NAMALWA (cell line): ENCODE results near the gene HOXC5.
A peak's percentile ranks its signal among the peaks of the same experiment; 100 is the strongest.

Experiments used
- DNase-seq: peaks from one replicate; pipeline ENCODE4 v3.0.0-alpha.2; 2015; ENCODE audit warnings: low spot score

The HOXC5 gene

DNA sequence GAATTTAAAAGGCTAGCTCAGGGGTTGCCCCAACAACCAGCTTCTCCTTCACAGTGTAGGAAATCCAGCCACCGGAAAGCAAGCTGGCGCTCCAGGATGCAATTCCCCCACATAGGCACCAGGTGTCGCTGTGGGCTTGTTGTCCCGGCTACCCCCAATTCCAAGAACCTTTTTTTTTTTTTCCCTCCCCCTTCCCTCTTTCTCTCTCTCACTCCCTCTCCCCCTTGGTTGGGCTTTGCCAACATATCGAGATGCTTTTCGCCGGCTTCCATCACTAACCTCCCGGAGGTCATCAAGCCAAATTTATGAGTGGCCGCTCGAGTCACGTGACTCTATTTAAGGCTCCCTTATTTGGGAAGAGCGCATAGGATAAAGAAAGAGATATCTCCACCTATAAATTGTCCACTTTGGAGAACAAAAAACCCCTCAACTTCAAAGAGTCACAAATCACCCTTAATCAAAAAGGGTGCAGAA lies at the start of gene HOXC5:
TSS of gene HOXC5 (plus strand) at position 424 of the 474 bp plus-strand sequence. CDS start 73 bp downstream, outside the sequence.
- peak; percentile 73 for DNase-seq

- DNase-seq = no peak
Observed at GRCh38 chr12:53983568-53983949, 49.3 kb upstream of the HOXC5 start.

DNA sequence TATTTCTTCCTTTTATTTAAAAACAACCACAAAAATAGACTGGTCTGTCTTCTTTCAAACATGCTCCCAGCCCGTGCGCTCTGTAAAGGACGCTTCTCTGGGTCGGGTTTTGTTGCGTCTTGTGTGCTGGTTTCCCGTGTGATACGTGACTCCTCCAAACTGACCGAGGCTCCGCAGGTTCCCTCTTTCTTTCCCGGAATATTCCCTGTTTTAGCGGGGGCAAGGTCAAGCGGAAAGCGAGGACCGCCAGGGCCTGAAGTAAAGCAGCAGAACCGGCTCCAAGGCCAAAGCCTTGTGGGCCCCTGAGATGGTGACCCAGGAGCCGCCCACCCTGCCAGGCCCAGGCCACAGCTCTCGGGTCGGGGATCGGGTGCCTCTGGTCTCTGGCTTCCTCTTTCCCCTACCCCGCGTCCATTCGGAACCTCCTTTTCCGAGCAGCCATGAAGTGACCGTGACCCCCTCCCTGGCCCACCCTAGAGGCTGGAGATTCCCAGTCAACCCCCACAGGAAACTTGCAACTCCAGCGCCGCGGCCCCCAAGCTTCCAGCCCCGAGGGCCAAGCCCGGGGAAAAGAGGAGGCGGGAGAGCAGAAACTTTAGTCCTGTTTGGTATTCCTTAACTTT lies 48.8 kb upstream of the HOXC5 start:
- no peak for DNase-seq

DNA sequence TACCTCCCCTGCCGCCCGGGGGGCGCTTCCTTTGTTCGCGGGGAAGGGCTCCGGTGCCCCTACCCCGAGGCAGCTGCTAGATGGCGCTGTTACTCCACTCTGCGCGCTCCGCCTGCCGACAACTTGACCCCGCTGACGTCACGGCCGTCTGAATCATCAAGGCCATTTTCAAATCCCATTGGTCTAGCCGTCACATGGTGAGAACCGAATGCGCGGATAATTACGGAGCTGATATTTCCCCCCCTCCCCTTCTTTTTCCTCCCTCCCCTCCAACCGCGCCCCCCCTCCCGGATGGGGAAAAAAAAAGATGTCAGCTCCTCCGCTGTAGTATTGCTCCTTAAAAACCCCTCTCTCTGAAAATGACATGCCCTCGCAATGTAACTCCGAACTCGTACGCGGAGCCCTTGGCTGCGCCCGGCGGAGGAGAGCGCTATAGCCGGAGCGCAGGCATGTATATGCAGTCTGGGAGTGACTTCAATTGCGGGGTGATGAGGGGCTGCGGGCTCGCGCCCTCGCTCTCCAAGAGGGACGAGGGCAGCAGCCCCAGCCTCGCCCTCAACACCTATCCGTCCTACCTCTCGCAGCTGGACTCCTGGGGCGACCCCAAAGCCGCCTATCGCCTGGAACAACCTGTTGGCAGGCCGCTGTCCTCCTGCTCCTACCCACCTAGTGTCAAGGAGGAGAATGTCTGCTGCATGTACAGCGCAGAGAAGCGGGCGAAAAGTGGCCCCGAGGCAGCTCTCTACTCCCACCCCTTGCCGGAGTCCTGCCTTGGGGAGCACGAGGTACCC lies 47.8 kb upstream of the HOXC5 start, which contains the start of gene HOXC10:
TSS of gene HOXC10 (plus strand) at position 246 of the 791 bp plus-strand sequence. CDS start at position 360, 114 bp downstream.
- DNase-seq = peak; percentile 92

- no peak for DNase-seq
Observed at GRCh38 chr12:53985692-53985993, 47.2 kb upstream of the HOXC5 start.

DNA sequence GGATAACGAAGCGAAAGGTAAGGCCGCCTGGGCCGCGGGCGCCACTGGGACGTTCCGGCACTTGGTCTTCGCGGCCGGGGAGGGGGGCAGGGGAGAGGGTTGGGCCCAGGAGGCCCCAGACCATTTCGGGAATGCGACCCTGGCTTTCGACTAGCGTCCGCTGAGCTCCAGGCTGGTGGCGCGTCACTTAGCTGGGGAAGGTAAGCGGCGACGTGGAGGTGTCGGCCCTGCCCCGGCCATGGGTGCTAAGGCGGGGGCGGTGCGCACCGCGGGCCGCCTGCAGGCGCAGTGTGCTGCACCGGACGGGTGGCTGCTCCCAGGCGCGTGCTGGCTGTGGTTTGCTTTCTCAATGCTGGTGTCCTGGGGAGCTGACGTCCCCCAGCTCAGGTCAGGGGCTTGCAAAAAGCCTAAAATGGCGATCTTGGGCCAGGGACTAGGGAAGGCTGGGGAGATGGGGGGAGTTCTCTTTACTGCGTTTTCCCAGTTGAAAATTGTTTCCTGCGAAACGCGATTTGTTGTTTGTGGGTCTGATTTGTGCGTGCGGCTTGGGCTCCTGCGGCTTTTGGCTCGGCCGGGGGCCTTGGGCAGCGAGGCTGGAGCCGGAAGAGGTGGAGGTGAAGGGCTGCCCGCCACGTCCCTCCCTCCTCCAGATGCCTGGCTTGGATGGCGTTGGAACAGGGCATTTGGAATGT lies 46.7 kb upstream of the HOXC5 start:
- DNase-seq = no peak

DNA sequence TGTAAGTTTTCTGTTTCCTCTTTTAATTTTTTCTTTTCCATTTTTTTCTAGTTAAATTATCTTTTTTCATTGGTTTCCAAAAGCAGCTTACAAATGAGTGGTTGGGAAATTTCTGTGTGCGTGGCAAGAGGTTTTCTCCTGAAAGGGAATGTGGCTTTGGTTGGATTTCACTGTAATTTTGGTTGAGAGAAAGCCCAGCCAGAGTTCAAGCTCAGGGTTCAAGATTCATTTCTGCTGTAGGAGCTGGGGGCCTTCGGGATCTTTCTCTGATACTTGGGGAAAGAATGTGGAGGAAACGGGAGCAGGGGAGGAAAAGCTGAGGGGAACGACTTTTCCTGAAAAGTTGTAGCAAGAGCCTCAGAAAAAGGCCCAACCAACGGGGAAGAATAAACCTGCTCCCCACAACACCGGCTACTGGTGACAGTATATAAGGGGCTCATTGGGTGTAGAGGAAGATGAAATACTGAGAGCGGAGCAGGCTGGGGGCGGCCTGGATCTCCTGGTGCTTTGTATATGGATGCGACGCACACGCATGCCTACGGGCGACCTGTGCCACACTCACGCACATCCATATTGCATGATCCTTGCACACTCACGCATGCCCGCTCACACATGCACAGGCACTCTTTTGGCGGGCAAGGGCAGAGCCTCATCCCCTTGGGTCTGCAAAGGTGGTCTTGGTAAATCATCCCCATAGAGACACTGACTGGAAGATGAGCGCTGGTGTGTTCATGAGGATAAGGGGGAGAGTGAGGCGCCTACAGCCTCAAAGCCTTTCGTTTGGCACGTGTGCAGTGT lies 46.0 kb upstream of the HOXC5 start:
- DNase-seq = no peak

DNA sequence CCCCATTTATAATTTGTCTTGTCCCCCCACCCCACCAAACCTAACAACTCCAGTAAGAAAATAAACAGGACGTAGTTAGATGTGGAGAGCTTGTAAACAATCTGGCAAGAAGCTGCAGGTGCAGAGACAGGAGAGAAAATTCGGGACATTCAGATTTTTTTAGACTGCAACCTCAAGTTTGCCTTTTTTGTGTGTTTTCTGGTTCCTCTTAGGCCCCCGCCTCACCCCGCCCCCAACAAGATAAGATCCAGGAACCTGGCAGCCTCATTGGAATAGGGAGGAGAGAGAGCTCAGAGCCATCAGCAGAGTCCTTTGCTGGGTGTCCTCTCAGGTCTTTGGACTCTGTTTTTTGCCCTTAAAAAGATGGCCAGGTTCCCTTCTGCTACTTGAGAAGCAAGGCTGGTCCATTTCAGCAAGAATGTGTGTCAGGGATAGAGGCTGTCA lies 45.0 kb upstream of the HOXC5 start:
- DNase-seq = no peak

DNA sequence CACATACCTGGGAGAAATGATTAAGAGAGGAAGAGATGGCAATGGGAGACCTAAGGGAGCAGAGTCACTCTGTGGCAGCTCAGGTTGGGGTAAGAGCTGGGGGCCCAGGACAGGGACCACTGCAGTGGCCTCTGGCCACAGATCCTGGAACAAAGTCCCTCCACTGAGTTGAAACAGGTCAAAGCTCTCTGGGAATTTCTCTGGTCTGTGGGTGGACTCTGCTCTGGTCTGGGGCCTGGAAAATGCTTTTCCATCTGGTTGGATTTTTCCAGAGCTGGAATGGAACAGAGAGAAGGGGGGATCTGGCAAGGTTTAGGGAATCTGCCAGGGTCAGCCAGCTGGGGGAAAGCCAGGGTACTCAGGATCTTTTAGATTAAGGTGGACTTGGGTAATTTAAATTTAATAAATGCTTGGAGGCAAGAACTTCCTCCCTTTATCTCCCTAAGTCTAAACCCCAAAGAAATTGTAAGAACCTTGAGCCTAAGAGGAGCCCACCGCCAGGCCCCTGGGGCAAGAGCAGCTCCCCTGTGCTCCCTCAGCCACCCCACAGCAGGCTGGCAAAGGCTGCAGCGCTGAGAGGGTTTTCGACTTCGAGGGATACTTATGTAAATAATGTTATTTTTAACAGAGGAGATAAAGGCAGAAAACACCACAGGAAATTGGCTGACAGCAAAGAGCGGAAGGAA lies 44.2 kb upstream of the HOXC5 start:
- DNase-seq = no peak

- peak; percentile 85 for DNase-seq
Observed at GRCh38 chr12:53989227-53990113, 43.4 kb upstream of the HOXC5 start.

- DNase-seq = no peak
Observed at GRCh38 chr12:53990311-53991076, 42.4 kb upstream of the HOXC5 start.

- no peak for DNase-seq
Observed at GRCh38 chr12:53991077-53991460, 41.8 kb upstream of the HOXC5 start.

- no peak for DNase-seq
Observed at GRCh38 chr12:53992377-53992889, 40.4 kb upstream of the HOXC5 start.

DNA sequence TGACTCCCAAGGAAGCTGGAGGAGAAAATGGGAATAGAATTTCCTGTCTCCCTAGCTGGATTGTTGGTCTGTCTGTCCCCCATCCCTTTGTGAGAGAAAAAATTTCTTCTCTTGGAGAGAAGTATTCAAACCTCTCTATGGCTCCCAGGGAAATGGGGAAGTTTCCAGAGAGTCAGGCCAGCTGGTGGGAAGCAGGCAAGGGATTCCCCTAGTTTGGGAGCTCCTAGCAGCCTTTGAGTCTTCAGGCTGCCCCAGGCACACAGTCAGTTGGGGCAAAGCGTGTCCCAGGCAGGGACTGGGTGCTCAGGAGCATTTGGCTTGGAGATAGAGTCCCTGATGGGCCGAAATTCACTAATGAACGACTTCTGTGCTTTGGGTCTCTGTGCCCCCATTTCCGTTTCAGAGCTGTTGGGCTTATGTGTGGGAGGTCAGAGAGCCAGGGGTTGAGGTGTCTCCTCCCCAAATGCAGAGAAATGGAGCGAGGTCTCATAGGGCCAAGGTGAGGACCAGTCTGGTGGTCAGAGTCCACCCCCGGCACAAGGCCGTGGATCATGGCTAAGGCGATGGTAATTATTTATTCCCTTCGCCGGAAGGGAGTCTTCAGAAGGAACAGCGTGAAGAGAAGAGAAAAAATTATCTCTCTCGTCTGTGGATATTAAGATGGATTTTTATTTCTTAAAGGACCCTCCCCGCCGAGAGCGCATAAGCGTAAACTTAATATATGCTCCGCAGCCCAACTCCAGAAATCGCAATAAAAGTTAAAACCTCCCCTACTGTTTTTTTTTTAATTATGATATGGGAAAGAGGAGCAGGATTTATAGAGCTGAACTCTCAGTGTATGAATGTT lies 39.5 kb upstream of the HOXC5 start:
- no peak for DNase-seq

GRCh38 chr12:53994009-53994263 lies 38.9 kb upstream of the HOXC5 start:
- DNase-seq = no peak

GRCh38 chr12:53994264-53995001 lies 38.4 kb upstream of the HOXC5 start:
- DNase-seq = no peak

DNA sequence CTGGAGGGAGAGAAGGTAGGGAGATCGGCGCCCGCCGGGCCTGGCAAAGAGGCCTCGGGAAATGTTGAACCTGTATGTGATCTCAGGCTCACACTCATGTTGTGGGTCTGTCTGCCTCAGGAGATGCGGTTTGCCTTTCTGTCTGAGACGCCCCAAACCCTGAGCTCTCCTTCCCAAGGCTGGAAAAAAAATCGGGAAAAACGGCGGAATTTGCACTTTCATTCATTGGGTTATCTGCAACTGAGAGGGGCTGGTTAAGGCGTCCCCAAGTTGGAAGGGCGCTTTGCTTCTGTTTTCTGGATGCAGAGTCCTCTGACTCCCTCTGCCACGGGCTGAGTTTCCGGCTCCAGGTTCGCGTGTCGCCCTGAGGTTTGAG lies 37.9 kb upstream of the HOXC5 start:
- no peak for DNase-seq
